Erythroblast (primary cell): ENCODE measurements around the gene C1orf94.

Experiments used
- GATA1 ChIP-seq: IDR thresholded peaks from 2 replicates; pipeline ENCODE4 v1.6.1; 2011; ENCODE audit warnings: low read depth, mild to moderate bottlenecking, control low read depth, low read length, moderate library complexity
- POLR2A ChIP-seq: IDR thresholded peaks from 2 replicates; pipeline ENCODE4 v1.6.1; 2011; ENCODE audit warnings: mild to moderate bottlenecking, low read length

- no peak for TF ChIP-seq POLR2A
- TF ChIP-seq GATA1 = no peak
These were observed 58.9 kb downstream of the C1orf94 start for GRCh38 chr1:34235594-34235993.
